SW 1271 (cell line): Measurements from ENCODE around the gene INAFM2.

Experiments
- DNase-seq, 2 experiments: peaks; one replicate each; lab custom pipeline; 2025; lab: John Stamatoyannopoulos, UW

INAFM2 gene

GRCh38 chr15:40364251-40364650 is 40.8 kb downstream of the INAFM2 start:
- DNase-seq, result no peak

- DNase-seq, result no peak
Measured at GRCh38 chr15:40365016-40365415, 41.5 kb downstream of the INAFM2 start.

- DNase-seq, result no peak
Measured at GRCh38 chr15:40365624-40366456, 42.3 kb downstream of the INAFM2 start.

GRCh38 chr15:40366457-40367370 is 43.2 kb downstream of the INAFM2 start:
- no peak for DNase-seq

- DNase-seq, result no peak
Measured at GRCh38 chr15:40367371-40367685, 43.8 kb downstream of the INAFM2 start.

- DNase-seq, result no peak
Measured at GRCh38 chr15:40367686-40368611, 44.5 kb downstream of the INAFM2 start.

- DNase-seq, result no peak
Measured at GRCh38 chr15:40368719-40369473, 45.4 kb downstream of the INAFM2 start.

- DNase-seq, result no peak
Measured at GRCh38 chr15:40369474-40369869, 46.0 kb downstream of the INAFM2 start.

GRCh38 chr15:40369971-40370370 is 46.5 kb downstream of the INAFM2 start:
- DNase-seq, result no peak

GRCh38 chr15:40372981-40373380 is 49.5 kb downstream of the INAFM2 start:
- no peak for DNase-seq
